Testis (tissue), 3 donors: ENCODE measurements around the gene LMCD1. TPM values are rescaled to one million over a fixed set of nuclear protein-coding genes. Genes with fewer than 3 reads are reported as not detected.

Source experiments
- DNase-seq: peaks from one replicate; pipeline ENCODE4 v3.0.0-alpha.2; 2019
- H3K27ac ChIP-seq, 2 donors: fragments of 200-600 bp; sonication (generic); one replicate each; pipeline ENCODE4 v1.5.1; 2019
- H3K27me3 ChIP-seq: fragments of 200-600 bp; sonication (generic); one replicate; pipeline ENCODE4 v1.5.1; 2019
- H3K36me3 ChIP-seq: fragments of 200-600 bp; sonication (generic); one replicate; pipeline ENCODE4 v1.5.1; 2017; ENCODE audit warnings: low read depth; ENCODE audit errors: missing control alignments
- H3K4me1 ChIP-seq: fragments of 200-600 bp; sonication (generic); one replicate; pipeline ENCODE4 v1.5.1; 2019
- H3K4me3 ChIP-seq, 2 donors: fragments of 200-600 bp; sonication (generic); one replicate each; pipeline ENCODE4 v1.5.1; 2017 to 2019
- H3K9me3 ChIP-seq: fragments of 200-600 bp; sonication (generic); one replicate; pipeline ENCODE4 v1.5.1; 2017
- POLR2A ChIP-seq: fragments of 450-650 bp; IDR thresholded peaks from one replicate; pipeline ENCODE4 v1.6.1; 2017; ENCODE audit warnings: antibody characterized with exemption, mild to moderate bottlenecking, moderate library complexity
- WGBS, 2 donors: methylation state at CpG; one replicate each; pipeline ENCODE4 v1.1.5; 2018; 5-methylcytosine and 5-hydroxymethylcytosine counted together
- intact Hi-C: fragments of 100-400 bp; cut with DNase I; formaldehyde crosslinking; loops from one replicate; pipeline ENCODE4 v1.15.1; 2023; ENCODE audit warnings: low total_unique reads
- polyA plus RNA-seq: library from polyadenylated mRNA; stranded (reverse); fragments of 350-450 nt; fragmentation: Illumina TruSeq; extraction: RNeasy Lipid Tissue Mini Kit (QIAGEN cat#74804); gene quantifications from one replicate; pipeline ENCODE4 v1.2.3, GENCODE V29; 2014; ENCODE audit warnings: low read depth, low replicate concordance; ENCODE audit not compliant: insufficient read depth
- total RNA-seq, 2 donors: library from RNA; depleted of rRNA; stranded (reverse); fragments of >200 nt; gene quantifications; one replicate each; pipeline ENCODE4 v1.2.3, GENCODE V29; 2016
- TF ChIP-seq, protein P1 (sequence below), 3 experiments: fragments of 450-650 bp in 2 of 3; fragments of 200-600 bp in 1 of 3; sonication (generic) in 1 of 3; IDR thresholded peaks; one replicate each; pipeline ENCODE4 v1.5.1; 2016 to 2019; ENCODE audit warnings: antibody characterized with exemption in 3 of 3, mild to moderate bottlenecking in 2 of 3, moderate library complexity in 1 of 3

LMCD1 gene
- total and polyA plus RNA-seq, 3 donors from 2014 or later: 47.9 to 103 (median 53.3) TPM

DNA sequence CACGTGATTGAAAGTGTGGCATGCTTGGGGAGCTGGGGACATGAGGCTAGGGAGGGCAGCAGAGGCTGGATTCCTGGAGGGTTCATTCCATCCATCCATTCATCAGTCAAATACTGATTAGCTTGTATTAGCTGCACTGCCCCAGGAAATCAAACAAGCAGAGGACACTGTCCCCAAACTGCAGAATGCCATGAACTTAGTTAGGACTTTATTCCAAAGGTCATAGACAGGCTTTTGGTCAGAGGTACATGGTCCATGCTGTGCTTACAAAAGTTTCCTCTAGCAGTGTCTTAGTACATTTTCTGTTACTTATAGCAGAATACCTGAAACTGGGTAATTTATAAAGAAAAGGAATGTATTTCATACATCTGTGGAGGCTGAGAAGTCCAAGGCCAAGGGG lies 47.7 kb downstream of the LMCD1 start:
- no peak for TF ChIP-seq POLR2A
- TF ChIP-seq, protein P1, sequence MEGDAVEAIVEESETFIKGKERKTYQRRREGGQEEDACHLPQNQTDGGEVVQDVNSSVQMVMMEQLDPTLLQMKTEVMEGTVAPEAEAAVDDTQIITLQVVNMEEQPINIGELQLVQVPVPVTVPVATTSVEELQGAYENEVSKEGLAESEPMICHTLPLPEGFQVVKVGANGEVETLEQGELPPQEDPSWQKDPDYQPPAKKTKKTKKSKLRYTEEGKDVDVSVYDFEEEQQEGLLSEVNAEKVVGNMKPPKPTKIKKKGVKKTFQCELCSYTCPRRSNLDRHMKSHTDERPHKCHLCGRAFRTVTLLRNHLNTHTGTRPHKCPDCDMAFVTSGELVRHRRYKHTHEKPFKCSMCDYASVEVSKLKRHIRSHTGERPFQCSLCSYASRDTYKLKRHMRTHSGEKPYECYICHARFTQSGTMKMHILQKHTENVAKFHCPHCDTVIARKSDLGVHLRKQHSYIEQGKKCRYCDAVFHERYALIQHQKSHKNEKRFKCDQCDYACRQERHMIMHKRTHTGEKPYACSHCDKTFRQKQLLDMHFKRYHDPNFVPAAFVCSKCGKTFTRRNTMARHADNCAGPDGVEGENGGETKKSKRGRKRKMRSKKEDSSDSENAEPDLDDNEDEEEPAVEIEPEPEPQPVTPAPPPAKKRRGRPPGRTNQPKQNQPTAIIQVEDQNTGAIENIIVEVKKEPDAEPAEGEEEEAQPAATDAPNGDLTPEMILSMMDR (IDR thresholded peaks at IDR 0.05): no peak
- H3K27me3 ChIP-seq: no peaks in the 10 kb centered on the region
- 67 to 88% methylated on average over 1 of the region's 1 CpG for WGBS, 2 donors

GRCh38 chr3:8550611-8551010 lies 49.0 kb downstream of the LMCD1 start:
- Histone ChIP-seq H3K27me3 (no peaks in the 10 kb centered on the region), H3K9me3 (no peaks in the 10 kb centered on the region), H3K36me3 (no peaks in the 10 kb centered on the region), H3K27ac (peak overlapping the region in 1 of 2 donors; percentile 57), H3K4me3 (no peak overlapping the region), H3K4me1 (peaks cover 15% of the 10 kb centered on the region)
- no peak for TF ChIP-seq POLR2A
- TF ChIP-seq, protein P1 (IDR thresholded peaks at IDR 0.05): no peak
- DNase-seq: peak; percentile 22
- intact Hi-C loops: no loop called here
- WGBS, 2 donors: 56 to 65% methylated on average over 6 of the region's 6 CpGs

More for the DNA sequence above, 47.7 kb downstream of the LMCD1 start:
- Histone ChIP-seq H3K27ac (no peak overlapping the region), H3K9me3 (no peaks in the 10 kb centered on the region), H3K36me3 (no peaks in the 10 kb centered on the region), H3K4me3 (no peak overlapping the region), H3K4me1 (peaks cover 9% of the 10 kb centered on the region)
- DNase-seq: no peak
- intact Hi-C loops: no loop called here

DNA sequence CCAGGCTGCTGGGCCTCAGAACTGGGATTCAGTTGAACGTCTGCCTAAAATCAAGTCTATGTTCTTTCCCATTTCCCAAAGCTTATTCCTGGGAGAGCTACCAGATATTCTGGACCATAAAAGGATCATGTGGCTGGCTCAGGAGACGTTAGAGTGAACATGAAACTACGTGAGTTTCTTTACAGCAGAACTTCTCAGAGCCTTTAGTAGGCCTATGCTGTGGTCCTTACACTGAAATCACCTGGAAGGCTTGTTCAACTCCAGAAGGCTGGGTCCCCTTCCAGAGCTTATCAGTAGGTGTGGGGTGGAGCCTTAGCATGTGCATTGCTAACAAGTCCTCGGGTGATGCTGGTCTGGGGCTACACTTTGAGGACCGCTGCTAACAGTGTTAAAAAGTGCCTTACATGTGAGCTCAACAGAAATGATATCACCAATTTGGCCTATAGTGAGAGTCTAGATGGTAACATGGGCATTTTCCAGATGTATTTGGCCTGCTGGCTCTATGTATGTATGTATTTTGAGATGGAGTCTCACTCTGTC lies 50.7 kb downstream of the LMCD1 start:
- Histone ChIP-seq H3K27ac (peak overlapping the region in 1 of 2 donors; percentile 57), H3K9me3 (no peaks in the 10 kb centered on the region), H3K27me3 (no peaks in the 10 kb centered on the region), H3K4me1 (peaks cover 27% of the 10 kb centered on the region), H3K4me3 (no peak overlapping the region), H3K36me3 (no peaks in the 10 kb centered on the region)
- 60 to 68% methylated on average over 5 of the region's 5 CpGs for WGBS, 2 donors
- intact Hi-C loops: no loop called here
- DNase-seq: no peak
- TF ChIP-seq, protein P1 (IDR thresholded peaks at IDR 0.05): no peak
- TF ChIP-seq POLR2A: no peak

DNA sequence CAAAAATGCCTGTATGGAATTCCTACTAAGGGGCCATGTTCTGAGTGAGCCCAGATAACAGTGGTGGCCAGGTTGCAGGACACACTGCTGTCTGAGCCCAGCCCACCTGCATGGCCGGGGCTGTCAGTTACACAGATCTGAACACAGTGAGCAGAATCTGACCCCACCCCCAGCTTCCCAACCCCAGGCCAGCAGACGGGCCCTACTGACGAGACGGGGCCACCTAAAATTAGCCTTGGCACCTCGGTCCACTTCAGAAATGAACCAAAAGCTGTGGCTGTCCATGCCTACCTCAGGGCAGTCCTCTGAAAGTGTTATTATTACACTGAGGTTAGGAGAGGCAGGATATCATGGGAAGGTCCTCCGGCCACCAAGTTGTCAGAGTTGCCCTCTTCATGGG lies 51.8 kb downstream of the LMCD1 start:
- Histone ChIP-seq H3K36me3 (no peaks in the 10 kb centered on the region), H3K27ac (no peak overlapping the region), H3K4me1 (peaks cover 33% of the 10 kb centered on the region), H3K9me3 (no peaks in the 10 kb centered on the region), H3K4me3 (no peak overlapping the region), H3K27me3 (no peaks in the 10 kb centered on the region)
- intact Hi-C loops: no loop called here
- TF ChIP-seq, protein P1 (IDR thresholded peaks at IDR 0.05): no peak
- TF ChIP-seq POLR2A: no peak
- DNase-seq: no peak
- 94 to 100% methylated on average over 1 to 6 of the region's 6 CpGs for WGBS, 2 donors

DNA sequence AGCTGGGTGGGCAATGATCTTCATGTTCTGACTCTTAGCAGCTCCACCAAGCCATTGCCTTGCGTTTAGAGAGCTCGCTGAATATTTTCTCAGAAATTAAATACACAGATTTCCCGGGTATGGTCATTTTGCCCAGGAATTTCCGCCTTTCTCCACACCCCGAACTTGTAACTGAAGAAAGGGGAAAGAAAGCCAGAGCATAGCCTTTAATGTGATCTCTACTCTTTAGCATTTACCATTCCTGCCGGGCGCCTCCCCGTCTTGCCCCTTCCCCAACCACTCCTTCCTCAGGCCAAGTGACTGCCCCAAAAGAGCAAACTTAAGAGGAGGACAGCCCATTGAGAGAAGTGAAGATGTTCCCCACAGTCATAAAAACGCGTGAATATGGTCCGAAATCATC lies 53.1 kb downstream of the LMCD1 start:
- intact Hi-C loops: no loop called here
- no peak for TF ChIP-seq POLR2A
- TF ChIP-seq, protein P1 (IDR thresholded peaks at IDR 0.05): no peak

More for the DNA sequence above, 53.1 kb downstream of the LMCD1 start:
- no peaks in the 10 kb centered on the region for H3K27me3 ChIP-seq
- no peak overlapping the region for H3K4me3 ChIP-seq
- WGBS, 2 donors: 77 to 78% methylated on average over 11 of the region's 11 CpGs
- no peak for DNase-seq
- H3K9me3 ChIP-seq: no peaks in the 10 kb centered on the region
- peaks cover 33% of the 10 kb centered on the region for H3K4me1 ChIP-seq
- H3K27ac ChIP-seq: peak overlapping the region; percentile 7 to 62
- no peaks in the 10 kb centered on the region for H3K36me3 ChIP-seq
